Progenitor cell of endocrine pancreas (in vitro differentiated cells): ENCODE results near the gene NFX1. TPM values are rescaled to one million over a fixed set of nuclear protein-coding genes. Genes with fewer than 3 reads are reported as not detected.

Experiments used
- DNase-seq: peaks from one replicate; pipeline ENCODE4 v3.0.0; 2021; ENCODE audit warnings: low spot score; ENCODE audit not compliant: unreplicated experiment
- H3K27ac Mint-ChIP-seq: 2 replicates; pipeline ENCODE4 v1.8.0; 2021; ENCODE audit warnings: mild to moderate bottlenecking, moderate library complexity, mixed read lengths
- H3K27me3 Mint-ChIP-seq: 2 replicates; pipeline ENCODE4 v1.8.0; 2021; ENCODE audit warnings: mixed read lengths
- H3K36me3 Mint-ChIP-seq: 2 replicates; pipeline ENCODE4 v1.8.0; 2022; ENCODE audit warnings: mixed read lengths; ENCODE audit not compliant: insufficient read depth
- H3K4me1 Mint-ChIP-seq: 2 replicates; pipeline ENCODE4 v1.8.0; 2021; ENCODE audit warnings: low read depth, mixed read lengths
- H3K4me3 Mint-ChIP-seq: 2 replicates; pipeline ENCODE4 v1.8.0; 2021; ENCODE audit warnings: low read depth, mild to moderate bottlenecking, moderate library complexity, mixed read lengths
- H3K9me3 Mint-ChIP-seq: 2 replicates; pipeline ENCODE4 v1.8.0; 2021; ENCODE audit warnings: low read depth, mixed read lengths
- CTCF ChIP-seq: fragments of 200-600 bp; sonication (generic); IDR thresholded peaks from one replicate; pipeline ENCODE4 v1.5.0; 2021; ENCODE audit warnings: antibody characterized with exemption, mild to moderate bottlenecking; ENCODE audit not compliant: unreplicated experiment
- total RNA-seq: library from RNA; stranded (reverse); gene quantifications from 2 replicates; pipeline ENCODE4 v1.2.1, GENCODE V29; 2021

The NFX1 gene
- total RNA-seq, 1 donor from 2014 or later: 29.4 TPM

DNA sequence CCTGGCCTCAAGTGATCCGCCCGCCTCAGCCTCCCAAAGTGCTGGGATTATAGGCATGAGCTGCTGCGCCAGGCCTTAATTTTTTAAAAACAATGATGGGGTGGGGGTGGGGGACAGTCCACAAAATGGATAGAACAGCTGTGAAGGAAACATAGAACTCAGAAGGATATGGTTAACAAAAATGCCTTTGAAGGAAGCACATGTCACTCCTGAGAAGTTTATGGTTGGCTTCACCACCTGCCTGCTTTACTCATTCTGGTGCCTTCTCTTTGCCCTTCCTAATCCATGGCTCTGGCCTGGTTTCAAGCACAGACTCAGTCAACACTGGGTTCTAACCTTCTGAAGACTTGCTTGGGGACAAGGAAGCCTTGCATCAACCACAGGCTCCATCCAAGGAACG lies 36.1 kb upstream of the NFX1 start:
- H3K4me3 Mint-ChIP-seq: no peak overlapping the region
- no peaks in the 10 kb centered on the region for H3K4me1 Mint-ChIP-seq
- no peaks in the 10 kb centered on the region for H3K9me3 Mint-ChIP-seq
- H3K36me3 Mint-ChIP-seq: peaks cover 17% of the 10 kb centered on the region
- H3K27ac Mint-ChIP-seq: no peak overlapping the region
- TF ChIP-seq CTCF: no peak
- H3K27me3 Mint-ChIP-seq: no peaks in the 10 kb centered on the region
- DNase-seq: no peak

DNA sequence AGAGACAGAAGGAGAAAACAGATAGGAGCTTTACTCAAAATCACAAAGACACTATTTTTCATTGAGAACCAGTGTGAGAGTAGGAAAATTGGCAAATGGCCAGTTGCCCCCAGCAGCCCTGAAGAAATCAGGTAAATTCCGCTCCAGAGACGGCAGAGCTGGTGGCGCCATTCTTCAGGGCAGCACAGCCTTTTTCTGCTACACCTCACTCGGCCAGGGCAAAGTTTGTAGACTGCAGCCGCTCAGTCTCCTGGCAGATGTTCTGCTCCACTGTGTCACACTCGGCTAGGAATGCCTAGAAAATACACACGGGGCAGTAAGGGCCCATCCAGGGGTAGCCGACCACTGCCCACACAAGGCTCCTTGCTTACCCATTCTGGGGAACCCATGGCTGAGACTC lies 35.3 kb upstream of the NFX1 start:
- Mint-ChIP-seq H3K9me3 (no peaks in the 10 kb centered on the region), H3K27me3 (no peaks in the 10 kb centered on the region), H3K27ac (no peak overlapping the region), H3K4me3 (no peak overlapping the region), H3K36me3 (peaks cover 21% of the 10 kb centered on the region), H3K4me1 (no peaks in the 10 kb centered on the region)
- TF ChIP-seq CTCF: no peak
- DNase-seq: no peak

- Mint-ChIP-seq H3K27me3 (no peaks in the 10 kb centered on the region), H3K36me3 (peaks cover 21% of the 10 kb centered on the region), H3K9me3 (no peaks in the 10 kb centered on the region), H3K4me1 (no peaks in the 10 kb centered on the region), H3K27ac (no peak overlapping the region), H3K4me3 (no peak overlapping the region)
- TF ChIP-seq CTCF: no peak
- no peak for DNase-seq
Measured at GRCh38 chr9:33255471-33255870, 34.8 kb upstream of the NFX1 start.

- no peaks in the 10 kb centered on the region for H3K9me3 Mint-ChIP-seq
- DNase-seq: no peak
- H3K27me3 Mint-ChIP-seq: no peaks in the 10 kb centered on the region
- H3K4me1 Mint-ChIP-seq: no peaks in the 10 kb centered on the region
- no peak overlapping the region for H3K27ac Mint-ChIP-seq
- peaks cover 24% of the 10 kb centered on the region for H3K36me3 Mint-ChIP-seq
- TF ChIP-seq CTCF: no peak
- no peak overlapping the region for H3K4me3 Mint-ChIP-seq
Measured at GRCh38 chr9:33256236-33256635, 34.1 kb upstream of the NFX1 start.

- H3K9me3 Mint-ChIP-seq: no peaks in the 10 kb centered on the region
- no peak overlapping the region for H3K4me3 Mint-ChIP-seq
- H3K27me3 Mint-ChIP-seq: no peaks in the 10 kb centered on the region
- H3K27ac Mint-ChIP-seq: no peak overlapping the region
- peaks cover 22% of the 10 kb centered on the region for H3K36me3 Mint-ChIP-seq
- no peak for TF ChIP-seq CTCF
- no peak for DNase-seq
- H3K4me1 Mint-ChIP-seq: no peaks in the 10 kb centered on the region
Measured at GRCh38 chr9:33257276-33257675, 33.0 kb upstream of the NFX1 start.
